NOMO-1 treated with dmso at 0.1 percent for 144 hours (cell line): ENCODE data around the gene DRAM1.
"Not testable (repeated sequence)": the region's sequence is repeated elsewhere in the genome, so short reads cannot be mapped to it uniquely, and the experiment has no call there.

Experiments used
- DNase-seq: peaks from one replicate; lab custom pipeline; 2025; ENCODE audit not compliant: unreplicated experiment; lab: John Stamatoyannopoulos, UW

DRAM1 gene, protein sequence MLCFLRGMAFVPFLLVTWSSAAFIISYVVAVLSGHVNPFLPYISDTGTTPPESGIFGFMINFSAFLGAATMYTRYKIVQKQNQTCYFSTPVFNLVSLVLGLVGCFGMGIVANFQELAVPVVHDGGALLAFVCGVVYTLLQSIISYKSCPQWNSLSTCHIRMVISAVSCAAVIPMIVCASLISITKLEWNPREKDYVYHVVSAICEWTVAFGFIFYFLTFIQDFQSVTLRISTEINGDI

DNA sequence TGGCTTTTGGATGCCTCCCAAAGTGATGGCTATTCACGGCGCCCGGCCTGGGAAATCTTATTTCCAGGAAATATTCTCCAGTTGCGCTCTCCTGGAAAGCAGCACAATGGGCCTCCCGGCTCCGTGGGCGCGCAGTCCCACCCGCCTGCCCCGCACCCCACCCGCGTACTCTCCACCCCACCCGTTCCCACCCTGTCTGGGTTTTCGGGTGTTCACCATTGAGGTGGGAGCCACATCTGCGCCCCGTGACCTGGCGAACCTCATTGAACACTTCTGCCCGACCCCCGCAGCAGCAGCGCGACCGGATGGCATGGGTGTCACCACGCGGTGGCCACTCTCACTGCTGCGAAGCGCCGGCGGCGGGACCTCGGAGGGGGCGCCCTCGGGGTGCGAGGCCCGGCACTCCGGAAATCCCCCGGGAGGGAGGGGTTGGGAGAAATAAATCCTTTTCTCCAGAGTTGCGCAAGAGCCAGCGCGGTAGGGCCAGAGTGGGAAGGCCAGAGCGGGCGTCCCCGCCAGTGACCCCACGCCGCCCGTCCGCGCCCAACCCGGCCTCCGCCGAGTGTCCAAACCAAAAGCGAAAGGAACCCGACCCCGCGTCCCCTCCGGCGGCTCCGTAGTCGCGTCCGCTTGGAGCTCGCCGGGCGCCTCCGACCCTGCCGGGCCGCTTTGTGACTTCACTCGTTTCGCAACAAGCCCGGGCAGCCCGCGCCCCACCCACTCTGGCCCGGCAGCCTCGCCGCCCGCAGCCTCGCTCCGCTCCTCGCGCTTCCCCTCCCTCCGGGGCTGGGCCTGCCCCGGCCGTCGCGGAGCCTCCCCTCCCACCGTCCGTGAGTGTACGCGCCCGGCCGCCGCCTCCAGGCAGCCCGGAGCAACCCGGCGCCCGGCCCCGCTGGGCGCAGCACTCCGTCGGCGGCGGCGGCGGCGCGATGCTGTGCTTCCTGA lies at the start of gene DRAM1:
Gene DRAM1, plus strand, starts transcription at position 720 of the 945 bp plus-strand sequence. Its CDS starts 210 bp downstream, at position 930.
- peak; percentile 97 for DNase-seq

DNA sequence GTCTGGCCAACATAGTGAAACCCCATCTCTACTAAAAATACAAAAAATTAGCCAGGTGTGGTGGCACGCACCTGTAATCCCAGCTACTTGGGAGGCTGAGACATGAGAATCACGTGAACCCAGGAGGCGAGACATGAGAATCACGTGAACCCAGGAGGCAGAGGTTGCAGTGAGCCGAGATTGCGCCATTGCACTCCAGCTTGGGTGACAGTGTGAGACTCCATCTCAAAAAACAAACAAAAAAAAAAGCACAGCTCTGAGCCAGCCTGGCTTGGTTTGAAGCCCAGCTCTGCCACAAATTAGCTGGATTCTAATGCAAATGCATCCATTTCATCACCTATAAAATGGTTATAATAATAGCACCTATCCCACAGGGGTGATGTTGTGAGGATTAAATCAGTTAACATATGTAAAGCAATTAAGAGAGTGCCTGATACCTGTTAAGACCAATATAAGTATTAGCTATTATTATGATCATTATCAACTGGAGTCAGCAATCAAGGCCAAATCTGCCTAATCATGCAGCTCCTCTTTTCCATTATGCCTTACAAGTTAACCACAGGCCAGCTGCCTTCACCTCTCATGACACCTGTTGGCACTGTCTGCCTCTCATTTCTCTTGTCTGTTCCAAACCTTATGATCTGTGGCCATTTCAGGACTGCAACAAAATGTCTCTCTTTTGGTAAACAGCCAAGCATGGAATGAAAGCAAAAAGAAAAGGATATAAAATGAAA lies 48.8 kb upstream of the DRAM1 start:
- DNase-seq, result no peak

DNA sequence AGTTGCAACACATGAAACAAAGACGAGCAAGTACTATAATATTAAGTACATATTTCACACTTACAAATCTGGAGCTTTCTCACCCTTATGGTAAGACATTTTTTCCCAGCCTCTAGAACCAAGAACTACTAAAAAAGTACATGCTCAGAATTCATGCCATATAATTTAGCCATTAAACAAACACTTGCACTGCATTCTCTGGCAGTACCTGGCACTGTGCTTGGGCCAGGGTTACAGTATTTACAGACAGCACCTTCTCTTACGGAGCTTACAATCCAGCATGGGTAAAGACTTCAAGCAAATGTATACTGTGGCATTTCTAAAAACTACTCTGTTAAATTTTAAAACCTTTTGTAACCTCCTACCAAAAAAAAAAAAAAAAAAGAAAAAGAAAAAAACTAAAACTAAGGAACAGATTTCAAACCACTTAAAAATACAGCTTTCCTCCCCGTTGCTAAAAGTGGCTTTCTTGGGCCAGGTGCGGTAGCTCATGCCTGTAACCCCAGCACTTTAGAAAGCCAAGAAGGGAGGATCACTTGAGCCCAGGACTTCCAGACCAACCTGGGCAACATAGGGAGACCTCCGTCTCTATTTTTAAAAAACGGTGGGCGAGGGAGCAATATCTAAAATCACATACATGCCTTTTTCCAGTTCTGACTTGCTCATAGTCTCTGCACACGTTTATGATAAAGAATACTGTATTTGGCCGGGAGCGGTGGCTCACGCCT lies 47.6 kb upstream of the DRAM1 start:
- no peak for DNase-seq

DNA sequence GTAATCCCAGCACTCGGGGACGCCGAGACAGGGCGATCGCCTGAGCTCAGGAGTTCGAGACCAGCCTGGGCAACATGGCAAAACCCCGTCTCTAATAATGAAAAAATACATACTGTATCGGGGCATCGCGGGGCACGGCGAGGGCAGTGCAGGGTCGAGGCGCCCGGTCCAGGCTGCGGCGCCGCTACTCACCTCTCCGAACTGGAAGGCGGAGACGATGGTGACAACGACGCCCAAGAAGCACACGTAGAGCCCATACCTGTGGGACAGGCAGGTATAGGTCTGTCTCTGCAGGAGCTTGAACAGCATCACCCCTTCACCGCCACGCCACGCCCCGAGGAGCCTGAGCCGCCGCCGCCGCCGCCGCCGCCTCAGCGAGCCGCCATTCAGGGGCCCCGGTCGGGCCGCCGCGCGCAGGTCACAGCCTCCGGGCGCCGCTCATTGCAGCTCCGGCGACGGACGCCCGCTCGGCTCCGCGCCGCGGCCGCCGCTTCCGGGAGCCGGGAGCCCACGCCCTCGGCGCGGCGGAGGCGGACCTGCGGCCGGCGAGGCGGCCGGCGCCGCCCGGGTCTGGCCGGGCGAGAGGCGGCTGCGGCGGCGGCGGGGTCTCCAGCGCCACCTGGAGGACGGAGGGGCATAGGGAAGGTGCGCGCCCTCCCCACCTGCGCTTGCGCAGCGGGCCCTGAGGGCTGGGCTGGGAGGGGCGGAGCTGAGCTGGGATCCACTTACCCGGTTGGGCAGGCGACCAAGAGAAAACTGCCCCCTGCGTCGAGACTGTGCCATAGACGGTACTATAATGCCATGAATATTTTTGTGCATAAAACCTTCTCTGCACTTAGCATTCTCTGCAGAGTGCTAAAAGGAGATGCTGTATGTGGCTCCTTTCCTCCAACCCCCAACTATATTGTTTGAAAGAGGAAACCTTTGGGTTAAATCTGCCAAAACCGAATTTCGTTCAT lies 46.7 kb upstream of the DRAM1 start, which contains the start of gene GNPTAB:
Gene GNPTAB, minus strand, starts transcription at position 593 of the 959 bp plus-strand sequence. Its CDS starts 284 bp downstream, at position 309.
- peak; percentile 87 for DNase-seq

DNA sequence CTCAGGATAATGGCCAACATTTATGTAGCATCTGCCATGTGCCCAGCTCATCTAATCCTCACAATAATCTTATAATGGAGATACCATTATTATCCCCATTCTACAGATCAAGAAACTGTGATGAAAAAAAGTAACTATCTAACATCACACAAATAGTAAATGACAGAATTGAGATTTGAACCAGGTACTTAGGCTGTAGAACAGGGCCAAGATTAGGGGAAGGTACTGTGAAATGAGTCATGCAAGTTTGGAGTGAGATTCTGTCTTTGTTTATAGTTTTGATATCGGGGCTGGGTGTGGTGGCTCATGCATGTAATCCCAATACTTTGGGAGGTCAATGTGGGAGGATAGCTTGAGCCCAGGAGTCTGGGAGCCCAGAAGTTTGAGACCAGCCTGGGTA lies 45.4 kb upstream of the DRAM1 start:
- DNase-seq, result no peak

DNA sequence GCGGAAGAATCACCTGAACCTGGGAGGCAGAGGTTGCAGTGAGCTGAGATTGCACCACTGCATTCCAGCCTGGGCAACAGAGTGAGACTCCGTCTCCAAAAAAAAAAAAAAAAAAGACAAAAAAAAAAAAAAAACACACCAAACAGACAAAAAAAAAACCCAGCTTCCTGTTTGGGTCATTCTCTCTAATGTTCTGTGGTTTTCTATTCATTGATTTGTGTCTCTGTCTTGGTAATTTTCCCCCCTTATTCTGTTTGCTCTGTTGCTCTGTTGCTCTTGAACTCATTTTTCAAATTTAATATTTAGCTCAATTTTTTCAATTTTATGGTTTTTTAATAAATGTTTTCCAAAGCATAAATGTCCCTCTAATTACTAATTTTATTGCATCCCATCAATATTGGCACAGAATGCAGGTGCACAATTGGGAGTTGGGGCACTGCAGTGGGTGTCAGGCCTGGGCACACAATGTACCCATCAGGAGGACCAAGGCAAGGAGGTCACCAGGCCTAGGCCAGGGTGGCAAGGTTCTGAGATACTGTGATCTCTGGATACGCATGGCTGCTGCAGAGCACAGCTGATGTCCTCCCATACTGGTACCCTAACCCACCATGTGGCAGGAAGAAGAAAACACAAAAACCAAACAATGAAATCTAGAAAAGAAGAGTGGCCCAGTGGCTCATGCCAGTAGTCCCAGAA lies 38.6 kb upstream of the DRAM1 start:
- no peak for DNase-seq

DNA sequence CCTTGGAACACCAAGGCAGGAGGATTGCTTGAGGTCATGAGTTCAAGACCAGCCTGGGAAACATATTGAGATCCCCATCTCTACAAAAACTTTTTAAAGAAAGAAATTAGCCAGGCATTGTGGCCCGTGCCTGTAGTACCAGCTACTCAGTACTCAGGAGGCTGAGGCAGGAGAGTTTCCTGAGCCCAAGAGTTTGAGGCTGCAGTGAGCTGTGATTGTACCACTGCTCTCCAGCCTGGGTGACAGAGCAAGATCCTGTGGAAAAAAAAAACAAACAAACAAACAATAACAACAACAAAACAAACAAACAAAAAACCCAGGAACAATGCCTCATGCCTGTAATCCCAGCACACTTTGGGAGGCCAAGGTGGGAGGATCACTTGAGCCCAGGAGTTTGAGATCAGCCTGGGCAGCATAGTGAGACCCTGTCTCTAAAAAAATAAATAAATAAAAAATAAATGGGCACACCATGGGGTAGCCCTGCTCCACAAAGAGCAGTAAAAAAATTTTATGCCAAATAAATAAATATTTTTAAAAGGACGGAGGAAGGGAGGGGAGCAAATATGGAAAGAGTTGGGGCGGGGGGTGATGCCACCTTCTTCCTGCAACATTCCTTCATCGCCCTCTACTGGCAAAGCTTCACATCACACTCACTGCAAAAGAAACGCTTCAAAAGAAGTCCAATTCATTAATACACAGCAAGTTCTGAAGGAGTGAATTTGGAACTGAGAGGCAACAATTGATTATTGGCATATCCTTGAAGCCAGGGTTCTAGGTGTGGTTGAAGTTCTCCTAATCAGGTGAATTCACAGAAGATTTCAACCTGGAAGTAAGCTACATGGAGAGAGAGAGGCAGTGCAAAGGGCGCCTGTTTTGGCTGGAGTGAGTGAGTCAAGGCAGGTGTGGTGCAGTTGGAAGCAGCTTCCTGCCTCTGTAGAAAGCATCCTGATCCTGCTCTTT lies 37.8 kb upstream of the DRAM1 start:
- no peak for DNase-seq

DNA sequence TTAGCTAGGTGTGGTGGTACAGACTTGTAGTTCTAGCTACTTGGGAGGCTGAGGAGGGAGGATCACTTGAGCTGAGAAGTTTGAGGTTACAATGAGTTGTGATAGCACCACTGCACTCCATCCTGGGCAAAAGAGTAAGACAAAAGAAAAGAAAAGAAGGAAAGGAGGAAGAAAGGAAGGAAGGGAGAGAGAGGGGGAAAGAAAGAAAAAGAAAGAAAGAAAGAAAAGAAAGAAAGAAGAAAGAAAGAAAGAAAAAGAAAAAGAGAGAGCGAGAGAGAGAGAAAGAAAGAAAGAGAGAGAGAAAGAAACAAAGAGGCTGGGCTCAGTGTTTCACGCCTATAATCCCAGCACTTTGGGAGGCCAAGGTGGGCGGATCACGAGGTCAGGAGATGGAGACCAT lies 36.3 kb upstream of the DRAM1 start:
- DNase-seq, result no peak

DNA sequence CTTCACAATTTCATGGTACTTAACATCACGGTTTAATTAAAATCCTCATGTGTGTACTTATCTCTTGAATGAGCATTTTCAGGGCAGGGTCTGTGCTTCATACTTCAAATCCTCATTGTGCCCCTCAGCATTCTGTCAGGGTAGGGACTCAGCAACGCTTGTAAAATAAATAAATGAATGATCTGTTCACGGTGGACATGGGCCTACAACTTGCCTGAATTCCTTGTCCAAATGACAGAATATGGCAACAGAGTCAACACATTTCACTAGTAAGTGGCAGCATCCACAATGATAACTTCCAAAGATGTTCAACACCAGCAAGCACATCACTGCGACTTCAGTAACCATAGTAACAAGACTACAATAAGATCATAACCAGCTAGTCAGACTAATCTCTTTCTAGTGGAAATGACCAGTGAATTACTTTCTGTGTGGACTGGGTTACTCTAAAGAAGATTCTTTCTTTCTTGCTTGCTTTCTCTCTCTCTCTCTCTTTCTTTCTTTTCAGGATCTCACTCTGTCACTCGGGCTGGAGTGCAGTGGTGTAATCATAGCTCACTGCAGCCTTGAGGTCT lies 32.2 kb upstream of the DRAM1 start:
- DNase-seq, result no peak

DNA sequence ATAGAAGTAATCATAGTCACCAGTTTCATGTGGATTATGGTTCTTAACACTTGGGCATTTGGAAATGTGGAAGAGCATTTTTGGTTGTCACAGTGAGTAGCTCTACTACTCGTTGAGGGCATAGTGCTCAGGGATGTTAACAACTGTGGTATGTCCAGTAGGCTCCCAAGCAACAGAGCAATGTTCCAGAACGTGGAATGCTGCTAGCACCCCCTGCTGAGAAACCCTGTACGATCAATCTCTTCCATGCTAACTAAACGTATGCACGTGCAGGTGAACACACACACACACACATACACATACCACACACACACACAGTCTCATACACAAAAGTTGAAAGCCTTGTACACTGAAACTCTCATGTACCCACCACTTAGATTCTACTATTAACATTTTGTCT lies 30.1 kb upstream of the DRAM1 start:
- no peak for DNase-seq

DNA sequence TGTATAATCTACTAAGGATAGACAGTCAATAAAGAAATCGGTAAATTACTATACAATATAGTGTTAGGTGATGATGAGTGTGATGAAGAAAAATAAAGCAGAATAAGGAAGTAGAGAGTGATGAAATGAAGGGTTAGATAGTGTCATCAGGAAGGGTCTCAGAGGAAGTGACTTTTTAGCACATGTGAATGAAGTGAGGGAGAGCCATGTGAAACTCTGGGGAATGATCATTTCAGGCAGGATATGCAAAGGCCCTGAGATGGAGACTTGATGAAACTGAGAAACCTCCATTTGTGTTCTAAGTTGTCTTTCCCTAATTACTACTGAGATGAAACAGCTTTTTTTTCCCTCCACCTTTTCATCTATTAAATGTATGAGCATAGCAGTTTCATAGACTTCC lies 27.2 kb upstream of the DRAM1 start:
- DNase-seq, result peak; percentile 49

DNA sequence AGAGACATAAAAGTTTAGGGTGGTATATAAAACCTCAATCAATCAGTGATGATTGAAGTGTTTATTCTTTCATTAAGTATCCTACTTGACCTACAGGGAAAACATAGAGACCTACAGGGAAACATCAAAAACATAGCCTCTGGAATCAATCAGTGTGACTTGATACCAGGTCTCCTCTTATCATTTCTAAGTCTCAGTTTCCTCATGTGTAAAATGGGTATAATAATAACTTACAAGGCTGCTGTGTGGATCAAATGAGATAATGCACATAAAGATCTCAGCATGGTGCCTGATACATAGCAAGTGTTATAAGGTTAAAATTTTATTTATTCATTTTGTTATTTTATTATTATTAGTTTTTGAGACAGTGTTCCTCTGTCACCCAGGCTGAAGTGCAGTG lies 24.4 kb upstream of the DRAM1 start:
- no peak for DNase-seq

DNA sequence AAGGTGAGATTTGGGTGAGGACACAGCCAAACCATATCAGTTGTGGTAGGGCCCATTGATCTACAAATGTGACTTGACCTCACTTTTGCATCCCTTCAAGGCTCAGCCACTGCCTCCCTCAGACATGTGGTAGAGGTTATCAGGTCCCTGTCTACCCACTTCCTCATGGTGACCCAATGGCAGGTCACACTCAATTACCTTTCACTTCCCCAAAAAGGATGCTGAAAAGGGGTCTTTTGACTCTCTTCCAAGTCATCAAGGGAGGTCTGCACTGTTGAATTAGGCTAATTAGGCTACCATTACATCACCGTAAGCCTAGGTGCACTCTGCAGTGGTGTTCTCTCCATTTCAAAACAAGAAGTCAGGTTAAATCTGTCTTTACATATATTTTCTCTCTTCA lies 22.6 kb upstream of the DRAM1 start:
- DNase-seq, result peak; percentile 24

DNA sequence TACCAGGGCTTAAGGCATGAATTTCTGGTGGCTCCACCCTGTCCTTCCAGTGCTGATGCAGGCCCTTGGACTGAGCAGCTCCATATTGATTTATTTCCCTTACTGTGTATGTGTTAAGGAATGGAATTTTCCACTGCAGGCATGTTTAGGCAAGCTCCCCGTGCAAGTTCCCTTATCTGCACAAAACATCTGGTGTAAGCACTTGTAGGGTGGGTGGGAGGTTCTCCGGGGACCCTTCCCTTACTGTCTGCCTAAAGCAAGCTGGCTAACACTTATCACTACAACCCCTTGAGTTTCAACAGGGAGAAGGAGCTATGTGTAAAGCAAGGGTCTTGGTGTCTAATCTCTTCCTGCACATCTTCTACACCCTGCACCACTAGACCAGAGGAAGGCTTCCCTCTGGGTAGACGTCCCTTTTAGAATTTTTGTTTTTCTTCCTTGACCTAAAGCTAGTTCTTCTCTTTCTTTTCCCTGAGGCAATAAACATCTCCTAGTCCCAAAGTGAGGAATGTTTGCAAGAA lies 22.0 kb upstream of the DRAM1 start:
- no peak for DNase-seq

DNA sequence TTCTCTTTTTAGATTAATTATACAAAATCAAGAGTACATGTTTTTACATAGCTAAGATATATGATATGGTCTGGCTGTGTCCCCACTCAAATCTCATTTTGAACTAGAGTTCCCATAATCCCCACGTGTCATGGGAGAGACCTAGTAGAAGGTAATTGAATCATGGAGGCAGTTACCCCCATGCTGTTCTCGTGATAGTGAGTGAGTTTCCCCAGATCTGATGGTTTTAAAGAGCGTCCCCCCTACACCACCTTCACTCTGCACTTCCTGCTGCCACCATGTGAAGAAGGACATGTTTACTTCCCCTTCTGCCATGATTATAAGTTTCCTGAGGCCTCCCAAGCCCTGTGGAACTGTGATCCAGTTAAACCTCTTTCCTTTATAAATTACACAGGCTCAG lies 21.4 kb upstream of the DRAM1 start:
- no peak for DNase-seq

DNA sequence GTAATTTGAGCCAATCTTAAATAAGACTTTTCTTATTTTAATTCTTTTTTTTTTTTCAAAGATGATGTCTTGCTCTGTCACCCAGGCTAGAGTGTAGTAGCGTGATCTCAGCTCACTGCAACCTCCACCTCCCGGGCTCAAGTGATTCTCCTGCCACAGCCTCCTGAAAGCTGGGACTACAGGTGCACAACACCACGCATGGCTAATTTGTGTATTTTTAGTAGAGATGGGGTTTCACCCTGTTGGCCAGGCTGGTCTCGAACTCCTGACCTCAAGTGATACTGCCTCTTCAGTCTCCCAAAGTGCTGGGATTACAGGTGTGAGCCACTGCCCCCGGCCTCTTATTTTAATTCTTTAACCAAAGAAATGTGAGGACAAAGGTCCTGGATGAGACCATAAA lies 20.8 kb upstream of the DRAM1 start:
- not testable (repeated sequence) for DNase-seq

DNA sequence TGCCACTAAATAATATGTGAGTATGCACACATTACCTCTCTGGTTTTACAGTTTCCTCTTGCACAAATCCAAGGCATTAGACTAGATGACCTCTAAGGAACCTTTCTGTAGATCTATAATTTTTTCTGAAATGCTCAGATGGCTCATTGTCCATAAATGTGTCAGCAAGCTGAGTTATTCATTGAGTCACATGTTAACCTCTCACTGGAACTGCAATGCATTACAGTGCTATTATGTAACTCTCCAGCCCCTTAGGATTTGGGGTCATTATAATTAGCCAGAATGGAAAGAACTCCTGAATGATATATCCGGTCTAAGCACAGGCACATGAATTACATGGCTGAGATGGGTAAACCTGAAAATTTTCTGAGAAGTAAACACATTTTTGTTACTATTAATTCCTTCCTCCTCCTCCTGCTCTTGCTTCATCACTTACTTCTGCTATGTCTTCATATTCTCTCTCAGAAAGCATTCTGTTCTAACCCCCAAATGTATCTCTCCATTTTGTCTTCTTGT lies 20.3 kb upstream of the DRAM1 start:
- peak; percentile 82 for DNase-seq
